Hippocampal formation (tissue), 2 donors: Measurements from ENCODE around the gene BCR.

ENCODE experiments used
- DNase-seq, 2 donors: peaks; one replicate each; lab custom pipeline; 2025; lab: John Stamatoyannopoulos, UW

BCR gene

DNA sequence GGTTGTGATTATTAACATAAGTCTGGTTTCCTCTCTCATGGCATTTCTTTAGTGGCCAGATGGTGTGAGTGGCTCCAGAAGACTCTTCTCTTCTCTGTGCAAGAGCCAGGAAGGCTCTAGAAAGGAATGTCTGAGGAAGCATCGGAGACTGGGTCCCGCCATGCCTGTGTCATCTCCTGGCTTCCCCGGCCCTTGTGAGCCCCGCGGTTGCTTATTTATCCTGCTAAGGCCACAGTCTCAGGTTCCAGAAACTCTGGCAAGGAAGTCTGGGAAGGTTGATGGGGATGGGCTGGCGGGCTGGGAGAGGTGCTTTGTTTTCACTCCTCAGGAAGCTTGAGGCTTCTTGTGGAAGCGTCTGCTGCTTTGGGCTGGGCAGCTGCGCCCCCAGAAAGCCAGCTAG is 18.9 kb downstream of the BCR start:
- no peak for DNase-seq

DNA sequence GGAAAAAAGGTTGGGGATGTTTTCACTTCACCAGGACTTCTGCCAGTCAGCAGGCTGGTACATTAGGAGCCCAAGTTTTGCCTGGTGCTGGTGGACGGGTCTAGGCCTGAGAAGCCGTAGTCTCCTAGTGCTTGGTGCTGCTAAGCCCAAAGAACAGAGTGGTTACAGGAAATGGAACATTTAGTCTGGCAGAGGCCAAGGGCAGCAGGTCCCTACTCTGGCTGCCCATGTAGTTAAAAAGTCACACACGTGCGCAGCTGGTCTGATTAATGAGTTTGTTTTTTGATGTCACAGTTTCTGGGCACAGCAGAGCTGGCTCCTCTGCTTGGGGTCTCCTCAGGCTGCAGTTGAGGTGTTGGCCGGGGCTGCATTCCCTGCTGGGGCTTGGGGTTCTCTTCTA is 20.6 kb downstream of the BCR start:
- no peak for DNase-seq

DNA sequence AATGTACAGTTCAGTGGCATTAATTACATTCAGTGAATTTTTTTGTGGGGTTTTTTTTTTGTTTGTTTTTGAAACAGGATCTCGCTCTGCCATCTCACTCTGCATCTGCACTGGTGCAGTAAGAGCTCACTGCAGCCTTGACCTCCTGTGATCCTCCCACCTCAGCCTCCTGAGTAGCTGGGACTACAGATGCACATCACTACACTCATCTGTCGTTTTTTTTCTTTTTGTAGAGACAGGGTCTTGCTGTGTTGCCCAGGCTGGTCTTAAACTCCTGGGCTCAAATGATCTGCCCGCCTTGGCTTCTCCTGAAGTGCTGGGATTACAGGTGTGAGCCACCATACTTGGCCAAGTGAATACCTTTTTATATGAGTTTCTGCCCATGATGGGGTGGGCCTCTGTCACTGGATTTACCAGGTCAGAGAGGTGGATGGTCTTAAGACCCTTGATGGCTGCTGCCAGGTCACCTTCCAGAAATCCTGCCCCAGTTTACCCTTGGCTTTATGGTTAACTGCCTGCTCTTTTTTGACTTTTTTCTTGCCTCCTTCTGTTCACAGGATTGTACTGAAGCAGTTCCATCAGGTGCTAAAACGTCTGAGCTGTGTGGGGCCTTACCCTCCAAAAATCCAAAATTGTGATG is 22.6 kb downstream of the BCR start:
- DNase-seq, result no peak

DNA sequence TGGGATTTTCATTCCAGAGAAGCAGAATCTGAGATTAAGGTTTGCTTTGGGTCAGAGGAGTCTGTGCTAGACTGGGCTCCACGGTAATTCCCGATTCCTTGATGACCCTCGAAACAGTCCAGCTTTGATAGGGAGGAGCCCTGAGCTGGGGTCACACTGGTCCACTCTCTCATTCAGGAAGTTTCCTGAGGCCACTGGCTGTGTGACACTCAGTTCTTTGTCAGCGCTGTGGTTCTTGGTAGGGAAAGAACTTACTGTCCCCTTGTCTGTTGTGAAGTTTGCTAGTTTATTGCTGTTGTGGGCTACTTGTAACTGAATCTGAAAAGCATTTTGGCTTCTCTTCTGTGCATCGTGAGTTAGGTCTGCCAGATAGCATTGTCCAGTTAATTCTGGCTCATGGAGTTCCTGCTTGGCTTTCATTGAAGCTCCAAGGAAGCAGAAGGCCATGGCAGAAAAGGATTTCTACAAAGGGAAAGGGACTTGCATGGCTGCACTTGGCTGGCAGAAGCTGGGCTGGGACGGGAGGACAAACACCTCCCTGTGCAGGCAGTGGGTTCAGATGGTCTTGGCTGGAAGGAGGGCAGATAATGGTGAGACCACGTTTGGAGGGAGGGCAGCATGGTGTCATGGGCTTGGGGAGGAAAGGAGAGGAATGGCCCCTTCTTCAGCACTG is 23.3 kb downstream of the BCR start:
- peak in 1 of 2 donors; percentile 40 for DNase-seq

DNA sequence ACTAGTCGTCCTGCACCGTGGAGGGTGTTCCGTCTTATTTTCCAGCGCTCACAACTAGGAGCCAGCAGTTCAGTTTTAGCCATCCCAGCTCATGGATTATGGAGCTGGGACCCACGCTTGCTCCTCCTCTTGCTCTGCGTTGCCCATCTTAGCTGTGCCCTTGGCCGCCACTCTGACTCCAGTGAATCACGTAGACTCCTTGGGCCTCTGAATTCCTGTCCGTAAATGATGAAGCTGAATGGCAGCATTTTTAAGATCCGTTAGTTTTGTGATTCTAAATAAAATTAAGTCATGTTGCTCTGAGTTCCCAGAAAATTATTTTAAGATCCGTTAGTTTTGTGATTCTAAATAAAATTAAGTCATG is 23.8 kb downstream of the BCR start:
- no peak for DNase-seq

DNA sequence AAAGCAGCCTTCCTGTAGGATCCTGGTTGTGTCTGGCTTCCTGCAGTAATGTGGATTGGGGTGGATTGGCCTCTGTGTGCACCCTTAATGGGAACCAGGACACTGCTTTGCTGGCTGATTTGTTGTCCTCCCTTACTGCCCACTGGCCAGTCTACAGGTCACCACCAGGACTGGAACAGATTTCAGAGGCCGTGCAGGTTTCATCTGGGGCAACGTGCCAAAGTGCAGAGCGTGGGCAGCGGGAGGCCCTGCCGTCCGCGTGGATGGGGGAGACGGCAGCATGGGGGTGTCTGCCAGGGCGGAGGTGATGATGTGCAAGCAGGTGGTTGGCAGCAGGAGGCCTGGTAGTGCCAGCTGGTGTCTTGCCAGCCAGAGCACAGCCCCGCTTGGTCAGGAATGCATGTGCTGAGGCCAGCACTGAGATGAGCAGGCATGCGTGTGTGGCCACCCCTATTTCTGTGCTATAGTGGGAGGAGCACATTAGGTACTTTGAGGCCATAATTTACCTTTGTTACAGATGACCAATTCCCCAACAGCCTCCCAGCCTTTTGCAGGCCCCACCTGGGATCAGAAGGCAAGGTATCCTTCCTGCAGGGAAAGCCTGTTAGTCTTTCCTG is 24.3 kb downstream of the BCR start:
- no peak for DNase-seq

DNA sequence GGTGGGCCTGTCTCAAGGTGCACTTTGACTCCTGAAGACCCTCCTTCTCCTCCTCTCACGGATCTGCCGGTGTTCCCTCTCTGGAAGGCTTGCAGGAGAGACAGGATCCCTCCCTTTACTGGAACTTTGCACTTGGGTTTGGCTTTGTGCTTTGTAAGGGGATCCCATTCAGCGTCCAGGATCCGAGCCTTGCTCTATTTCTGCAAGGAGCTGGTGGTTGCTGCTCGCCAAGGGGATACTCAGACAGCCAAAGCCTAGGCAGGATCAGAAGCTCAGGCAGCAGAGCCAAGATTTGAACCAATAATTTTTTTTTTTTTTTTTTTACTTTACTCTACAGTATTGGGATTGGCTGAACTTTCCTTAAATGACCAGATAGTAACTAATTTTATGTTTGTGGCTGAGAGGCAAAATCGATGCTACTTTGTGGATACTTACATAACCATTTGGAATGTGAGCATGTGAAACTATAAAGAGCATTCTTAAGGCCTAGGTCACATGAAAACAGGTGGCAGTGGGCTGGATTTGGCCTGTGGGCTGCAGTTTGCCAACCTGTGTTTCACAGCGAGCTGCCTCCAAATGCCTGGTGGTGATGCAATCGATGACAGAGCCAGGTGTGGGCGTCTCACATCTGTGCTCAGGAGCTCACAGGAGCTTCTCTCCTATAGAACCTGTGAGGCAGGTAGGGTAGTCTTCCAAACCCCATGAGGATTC is 25.2 kb downstream of the BCR start:
- DNase-seq, result no peak

DNA sequence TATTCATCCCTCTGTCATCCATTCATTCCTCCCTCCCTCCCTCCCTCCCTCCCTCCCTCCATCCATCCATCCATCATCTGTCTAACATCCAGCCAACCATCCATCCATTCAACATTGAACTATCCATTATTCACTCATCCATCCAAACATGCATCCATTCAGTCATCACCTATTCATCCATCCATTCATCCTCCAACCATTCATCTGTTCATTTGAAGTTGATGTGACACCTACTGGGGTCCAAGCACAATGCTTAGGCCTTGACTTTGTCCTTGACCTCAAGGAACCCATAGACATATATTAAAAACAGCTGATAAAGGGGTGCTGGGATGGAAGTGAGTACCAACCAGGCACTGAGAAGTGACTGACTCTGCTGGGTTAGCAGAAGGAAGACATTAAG is 26.6 kb downstream of the BCR start:
- no peak for DNase-seq

DNA sequence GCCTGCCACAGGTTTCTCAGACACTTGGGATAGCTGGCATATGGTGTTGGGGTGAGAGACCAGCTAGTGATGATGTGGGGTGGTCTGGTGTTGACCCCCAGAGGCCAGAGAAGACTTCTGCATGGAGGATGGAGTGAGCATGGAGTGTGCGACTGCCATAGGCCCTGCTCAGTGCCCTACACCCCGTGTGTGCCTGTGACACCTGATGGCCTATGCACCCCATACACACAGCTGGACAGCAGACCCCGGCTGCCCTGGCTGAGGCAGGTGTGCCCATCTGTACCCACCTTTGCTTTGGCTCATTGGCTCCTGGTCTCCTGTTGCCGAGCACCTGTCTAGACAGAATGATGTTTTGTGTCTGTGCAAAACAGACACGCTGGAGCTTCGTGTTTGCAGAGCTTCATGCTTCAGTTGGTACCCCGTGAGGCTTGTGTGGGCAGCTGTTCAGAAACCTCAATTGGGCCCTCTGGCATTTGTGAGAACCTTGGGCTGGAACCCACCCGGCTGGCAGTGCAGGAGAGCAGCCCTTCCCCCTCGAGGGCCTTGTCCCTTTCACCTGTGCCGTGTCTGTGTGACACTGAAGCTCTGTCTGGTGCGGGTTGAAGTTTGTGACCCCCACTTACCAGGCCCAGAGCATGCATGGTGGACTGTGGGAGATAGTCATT is 27.6 kb downstream of the BCR start:
- no peak for DNase-seq

DNA sequence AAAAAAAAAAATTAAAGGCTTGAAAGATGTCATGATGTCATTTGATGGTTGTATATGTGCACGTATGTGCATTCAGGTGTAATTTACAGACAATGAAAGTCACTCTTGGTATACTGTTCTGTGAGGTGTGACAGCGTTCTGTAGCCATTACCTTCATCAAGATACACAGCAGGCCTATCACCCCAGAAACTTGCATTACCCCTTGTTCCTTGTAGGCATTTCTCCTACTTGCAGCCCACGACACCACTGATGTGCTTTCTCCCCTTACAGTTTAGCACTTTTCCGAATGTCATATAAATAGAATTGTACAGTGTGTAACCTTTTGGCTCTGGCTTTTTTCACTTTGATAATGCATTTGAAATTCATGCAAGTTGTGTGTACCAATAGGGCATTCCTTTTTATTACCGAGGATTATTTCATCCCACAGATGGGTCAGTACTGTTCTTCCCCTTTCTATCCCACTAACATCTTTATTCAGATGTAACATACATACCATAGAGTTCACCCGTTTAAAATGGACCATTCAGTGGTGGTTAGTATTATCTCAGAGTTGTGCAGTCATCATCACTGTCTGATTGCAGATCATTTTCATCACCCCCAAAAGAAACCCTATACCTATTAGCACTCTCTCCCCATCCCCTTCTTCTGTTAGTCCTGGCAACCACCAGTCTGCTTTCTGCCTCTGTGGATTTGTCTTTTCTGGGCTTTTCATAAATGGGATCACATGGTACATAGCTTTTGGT is 30.3 kb downstream of the BCR start:
- DNase-seq, result no peak

DNA sequence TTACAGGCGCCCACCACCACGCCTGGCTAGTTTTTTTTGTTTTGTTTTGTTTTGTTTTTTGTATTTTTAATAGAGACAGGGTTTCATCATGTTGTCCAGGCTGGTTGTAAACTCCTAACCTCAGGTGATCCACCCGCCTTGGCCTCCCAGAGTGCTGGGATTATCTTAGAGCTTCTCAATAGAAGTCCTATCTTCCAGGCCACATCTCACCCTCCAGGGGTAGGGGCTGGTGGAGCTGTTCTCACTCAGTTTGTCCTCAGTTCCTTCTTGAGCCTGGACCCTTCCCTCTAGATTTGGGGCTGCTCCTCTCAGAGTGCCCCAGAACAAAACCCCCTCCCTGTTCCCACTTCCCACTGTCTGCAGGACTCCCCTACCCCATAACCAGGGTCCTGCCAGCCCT is 31.3 kb downstream of the BCR start:
- no peak for DNase-seq

DNA sequence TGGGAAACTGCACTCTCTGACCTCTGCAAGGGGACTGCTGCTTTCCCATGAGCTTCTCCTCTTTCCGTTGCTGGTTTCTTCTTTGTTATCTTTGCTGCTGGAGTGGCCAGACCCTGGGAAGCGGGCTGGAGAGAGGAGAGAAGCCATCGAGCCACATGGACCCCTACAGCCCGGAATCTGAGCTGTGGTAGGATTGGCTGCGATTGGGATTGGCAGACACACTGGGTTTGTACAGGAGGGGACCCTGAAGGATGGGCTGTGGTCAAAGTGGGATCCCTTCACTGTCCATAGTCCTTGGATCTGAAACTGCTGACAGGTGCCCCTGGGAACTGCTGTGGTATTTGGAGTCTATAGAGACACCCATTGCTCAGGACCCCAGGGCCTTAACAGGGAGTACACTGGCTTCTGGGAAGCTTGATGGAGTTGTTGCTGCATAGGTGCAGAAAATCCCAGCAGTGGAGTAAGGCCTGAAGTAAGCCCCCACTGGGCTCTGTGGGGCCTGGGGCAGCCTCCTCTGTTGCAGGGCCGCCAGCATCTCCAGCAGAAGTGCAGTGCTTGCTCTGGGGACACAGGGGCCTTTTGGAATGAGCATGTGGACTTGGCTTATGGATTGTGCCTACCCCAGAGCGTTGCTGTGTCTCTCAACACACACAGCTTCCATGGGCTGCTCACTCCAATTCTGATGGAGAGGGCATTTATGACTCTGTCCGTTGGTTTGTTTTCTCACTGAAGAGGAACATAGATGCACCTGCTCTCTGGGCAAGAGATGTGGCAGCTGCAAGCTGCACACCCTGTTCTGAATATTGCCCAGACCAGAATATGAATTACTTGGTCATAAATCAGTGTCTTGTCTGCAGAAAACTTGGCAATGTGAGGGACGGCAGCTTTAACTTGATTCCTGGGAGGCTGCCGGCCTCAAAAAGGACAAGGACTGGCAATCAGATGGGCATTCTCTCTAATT is 32.0 kb downstream of the BCR start:
- no peak for DNase-seq

DNA sequence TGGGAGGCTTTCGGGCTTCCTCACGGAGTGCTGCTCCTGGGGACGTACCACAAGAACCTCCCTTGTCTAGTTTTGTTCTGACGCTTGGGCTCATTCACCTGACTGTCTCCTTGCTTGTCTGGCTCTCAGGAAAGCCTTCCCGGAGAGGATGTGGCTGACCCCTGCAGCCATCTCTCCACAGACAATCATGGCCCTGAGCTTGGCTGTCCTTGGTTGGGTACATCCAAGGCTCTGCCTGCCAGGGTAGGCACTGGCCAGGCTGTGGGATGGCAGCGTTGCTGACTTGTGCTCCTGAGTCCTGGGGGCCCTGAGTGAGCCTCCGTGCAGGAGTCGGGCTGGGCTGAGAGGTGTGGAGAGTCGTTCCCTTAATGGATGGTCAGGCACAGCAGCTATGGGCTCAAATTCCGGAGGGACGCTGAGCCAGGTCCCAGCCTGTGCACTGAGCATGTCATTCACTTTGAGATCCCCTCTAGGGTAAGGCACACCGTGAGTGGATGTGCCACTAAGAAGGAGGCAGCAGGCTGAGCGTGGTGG is 32.8 kb downstream of the BCR start:
- no peak for DNase-seq

DNA sequence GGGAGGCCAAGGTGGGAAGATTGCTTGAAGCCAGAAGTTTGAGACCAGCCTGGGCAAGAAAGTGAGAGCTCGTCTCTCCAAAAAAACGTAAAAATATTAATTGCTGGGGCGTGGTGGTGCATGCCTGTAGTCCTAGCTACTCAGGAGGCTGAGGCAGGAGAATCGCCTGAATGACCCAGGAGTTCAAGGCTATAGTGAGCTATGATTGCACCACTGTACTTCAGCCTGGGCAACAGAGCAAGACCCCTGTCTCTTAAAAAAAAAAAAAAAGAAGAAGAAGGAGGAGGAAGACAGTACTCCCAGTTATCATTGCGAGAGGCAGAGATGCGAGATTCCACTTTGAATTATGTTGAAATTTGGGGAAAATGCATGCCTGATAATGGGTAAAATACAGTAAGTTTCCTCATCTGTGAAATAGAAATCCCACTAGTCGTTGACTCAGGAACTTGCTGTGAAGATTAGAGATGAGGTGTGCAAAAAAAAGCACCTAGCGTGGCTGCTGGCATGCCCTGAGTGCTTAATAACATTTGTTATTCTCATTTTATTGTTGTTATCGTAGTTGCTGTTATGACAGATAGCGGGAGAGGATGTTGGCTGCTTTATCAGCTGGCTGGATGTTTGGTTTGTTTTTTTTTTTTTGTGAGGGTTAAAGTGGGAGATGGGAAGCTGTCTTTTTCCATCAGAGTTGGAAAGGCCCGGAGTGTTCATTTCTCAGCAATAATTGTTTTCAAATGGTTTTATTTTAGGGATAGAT is 33.4 kb downstream of the BCR start:
- no peak for DNase-seq

DNA sequence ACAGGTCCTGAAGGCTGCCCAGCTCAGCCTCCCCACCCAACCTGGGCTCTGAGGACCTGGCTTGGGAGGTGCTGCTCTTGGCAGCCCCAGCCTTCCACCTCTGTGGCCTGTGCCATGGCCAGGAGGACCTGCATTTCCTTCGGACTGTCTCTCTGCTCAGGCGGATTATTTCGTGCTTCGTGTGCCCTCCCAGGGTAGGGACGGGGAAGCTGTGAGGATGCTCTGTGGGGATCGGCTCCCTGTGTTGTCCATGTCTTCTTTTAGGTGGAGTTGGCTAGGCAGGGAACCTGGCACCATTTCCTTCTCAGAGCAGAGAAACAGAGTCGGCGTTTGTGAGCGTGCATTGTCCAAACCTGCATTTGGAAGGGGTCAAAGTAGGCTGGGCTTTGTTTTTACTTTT is 34.1 kb downstream of the BCR start:
- no peak for DNase-seq

DNA sequence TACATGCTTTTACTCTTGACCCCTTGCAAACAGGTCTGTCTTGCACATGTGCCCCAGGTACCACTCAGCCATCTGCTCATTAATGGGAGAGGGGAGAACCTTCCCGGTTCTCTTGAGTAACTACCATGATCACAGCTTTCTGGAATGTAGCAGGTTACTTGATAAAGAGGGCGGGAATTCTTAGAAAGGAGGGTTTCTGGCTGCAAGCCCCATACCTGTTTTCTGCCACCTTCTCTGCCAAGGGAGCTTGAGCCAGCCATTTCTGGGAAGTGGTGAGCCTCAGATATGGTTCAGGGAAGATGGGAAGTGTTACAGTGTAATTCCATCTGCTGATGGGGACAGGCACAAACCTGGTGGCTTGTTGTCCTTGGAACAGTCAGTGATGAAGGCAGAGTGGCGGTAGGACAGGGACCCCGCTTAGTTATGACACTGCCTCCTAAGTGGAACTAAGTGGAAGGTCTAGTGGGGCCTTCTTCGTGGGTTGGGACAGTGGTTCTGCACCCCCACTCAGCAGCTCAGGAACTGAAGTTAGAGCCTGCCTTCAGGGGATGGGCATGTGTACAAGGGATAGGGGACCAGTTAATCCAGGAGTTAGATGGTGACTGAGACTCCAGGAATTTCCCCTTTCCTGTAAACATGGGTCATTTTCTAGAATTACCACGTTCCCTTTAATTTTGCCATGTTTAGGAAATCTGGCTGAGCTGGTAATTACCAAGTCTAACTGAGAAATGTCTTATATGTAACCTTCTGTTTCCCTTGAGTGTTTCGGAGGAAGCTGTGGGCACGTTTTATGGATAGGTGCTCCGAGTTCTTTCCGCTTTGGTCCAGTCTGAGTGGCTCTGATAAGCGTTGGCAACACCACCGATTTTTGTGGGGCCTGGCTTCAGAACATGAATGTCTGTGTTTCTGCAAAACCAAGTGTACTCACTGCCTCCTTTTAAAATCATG is 35.3 kb downstream of the BCR start:
- no peak for DNase-seq

DNA sequence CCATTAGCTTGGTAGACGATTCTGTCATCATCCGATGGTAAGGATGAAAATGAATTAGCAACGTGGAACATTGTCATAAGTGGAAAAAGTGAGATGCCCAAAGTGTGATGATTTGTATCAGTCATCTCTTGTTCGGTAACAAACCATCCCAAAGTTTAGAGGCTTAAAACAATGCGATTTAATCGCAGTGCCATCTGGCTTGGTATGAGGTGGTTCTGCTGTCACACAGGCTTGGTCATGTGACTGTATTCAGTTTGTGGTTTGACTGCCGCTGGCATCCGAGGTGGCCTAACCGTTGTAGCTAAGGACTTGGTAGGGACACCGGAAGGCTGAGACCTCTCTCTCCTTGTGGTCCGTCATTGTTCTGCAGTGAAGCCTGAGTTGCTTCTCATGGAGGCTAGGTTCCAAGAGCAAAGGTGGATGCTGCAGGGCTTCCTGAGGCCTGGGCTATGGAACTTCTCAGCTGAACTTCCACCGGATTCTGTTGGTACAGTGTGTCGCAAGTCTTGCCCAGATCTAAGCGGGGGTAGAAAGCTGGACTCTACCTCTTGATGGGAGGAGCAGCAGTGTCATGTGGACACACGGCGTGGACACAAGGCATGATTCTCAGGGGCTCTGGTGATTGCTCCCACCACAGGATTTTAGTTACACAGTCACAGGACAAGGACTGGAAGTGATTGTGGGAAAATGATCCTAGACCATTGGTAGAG is 36.3 kb downstream of the BCR start:
- DNase-seq, result no peak
